GM21619 (cell line): ENCODE results near the gene ULK4.
"Not testable (repeated sequence)": the region's sequence is repeated elsewhere in the genome, so short reads cannot be mapped to it uniquely, and the experiment has no call there.

ENCODE experiments used
- ATAC-seq: cut with Tn5 transposase; IDR thresholded peaks from one replicate; pipeline ENCODE4 v1.9.1; 2021; ENCODE audit not compliant: unreplicated experiment

Gene ULK4

DNA sequence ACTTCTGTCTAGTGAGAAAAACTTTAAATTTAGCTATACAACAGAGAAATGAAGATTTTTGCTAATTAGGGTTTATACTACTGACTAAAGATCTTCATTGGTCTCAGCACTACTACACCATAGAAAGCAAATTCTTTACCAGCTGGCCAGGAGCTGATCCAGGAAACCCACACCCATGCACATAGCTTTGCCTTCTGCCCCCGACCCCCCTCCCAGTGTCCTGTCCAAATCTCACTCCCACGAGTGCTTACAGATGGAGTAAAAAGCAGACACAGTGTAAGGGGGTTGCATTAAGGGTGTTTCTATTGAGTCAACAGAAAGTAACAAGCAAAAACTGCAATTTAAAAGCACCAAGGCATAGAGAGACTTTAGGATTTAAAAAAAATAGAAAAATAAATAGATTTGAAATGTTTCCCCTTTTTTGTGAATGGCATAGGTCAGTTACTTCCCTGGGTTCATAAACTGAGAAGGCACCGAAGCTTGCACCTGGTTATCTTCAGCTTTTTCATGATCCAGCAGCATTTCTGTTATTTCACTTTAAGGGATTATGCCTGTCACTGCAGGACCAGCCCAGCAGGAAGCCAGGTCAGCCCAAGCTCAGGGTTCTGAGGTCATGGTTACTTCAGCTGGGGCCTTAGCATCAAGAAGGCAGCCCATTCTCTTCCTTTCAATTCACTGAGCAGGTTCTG lies 638.3 kb downstream of the ULK4 start:
- no peak for ATAC-seq

DNA sequence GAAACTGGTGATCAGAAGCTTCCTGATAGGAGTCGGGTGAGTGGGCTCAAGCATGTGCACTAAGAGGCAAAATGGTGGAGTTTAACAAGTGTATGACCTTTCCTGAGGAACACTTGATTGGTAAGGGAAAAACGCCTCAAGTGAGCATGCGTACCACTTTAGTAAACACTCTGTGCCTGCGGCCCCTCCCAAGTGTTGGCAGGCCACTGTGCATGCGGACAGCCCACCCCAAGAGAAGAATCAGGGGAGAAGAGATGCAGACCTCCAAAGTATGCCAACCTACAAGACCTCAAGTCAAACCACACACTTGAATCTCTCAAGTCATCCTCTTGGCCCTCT lies 640.3 kb downstream of the ULK4 start:
- ATAC-seq: no peak

GRCh38 chr3:41320953-41321641 lies 640.8 kb downstream of the ULK4 start:
- no peak for ATAC-seq

GRCh38 chr3:41318520-41318919 lies 643.4 kb downstream of the ULK4 start:
- ATAC-seq: no peak

DNA sequence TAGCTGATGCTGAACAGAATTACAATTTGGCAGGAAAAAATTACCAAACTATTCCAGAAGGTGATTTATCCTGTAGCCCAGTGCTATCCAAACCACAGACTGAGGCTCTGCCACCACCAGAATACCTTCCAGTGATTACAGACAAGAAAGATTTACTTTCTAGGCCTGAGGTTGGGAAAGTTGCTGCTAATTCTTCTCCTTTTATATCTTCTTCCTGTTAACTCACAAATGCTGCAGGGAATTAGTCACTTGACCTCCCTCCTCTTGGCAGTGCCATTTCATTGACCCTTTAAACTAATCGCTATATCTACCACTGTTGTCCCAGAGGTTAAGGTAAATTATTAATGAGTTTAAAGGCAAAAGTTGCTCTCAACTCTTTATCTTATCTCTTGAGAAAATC lies 644.2 kb downstream of the ULK4 start:
- ATAC-seq: no peak

GRCh38 chr3:41317298-41317697 lies 644.6 kb downstream of the ULK4 start:
- no peak for ATAC-seq

DNA sequence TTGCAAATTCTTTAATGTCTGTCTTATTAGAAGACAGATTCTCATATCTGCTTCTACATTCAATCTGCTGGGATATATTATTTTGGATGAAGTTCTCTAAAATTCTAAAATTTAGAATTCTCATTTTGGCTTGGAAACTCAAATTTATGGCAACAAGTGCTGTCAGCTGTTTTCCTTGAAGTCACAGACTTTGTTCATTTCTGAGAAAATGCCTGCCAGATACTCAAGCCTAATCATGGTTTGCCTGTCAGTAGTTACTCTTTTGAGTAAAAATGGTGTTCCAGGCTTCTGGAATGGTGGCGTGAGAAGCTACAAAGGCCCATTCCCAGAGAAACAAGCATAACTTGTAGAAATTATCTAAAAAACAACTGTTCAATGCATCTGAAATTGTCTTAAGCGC lies 646.8 kb downstream of the ULK4 start:
- no peak for ATAC-seq

DNA sequence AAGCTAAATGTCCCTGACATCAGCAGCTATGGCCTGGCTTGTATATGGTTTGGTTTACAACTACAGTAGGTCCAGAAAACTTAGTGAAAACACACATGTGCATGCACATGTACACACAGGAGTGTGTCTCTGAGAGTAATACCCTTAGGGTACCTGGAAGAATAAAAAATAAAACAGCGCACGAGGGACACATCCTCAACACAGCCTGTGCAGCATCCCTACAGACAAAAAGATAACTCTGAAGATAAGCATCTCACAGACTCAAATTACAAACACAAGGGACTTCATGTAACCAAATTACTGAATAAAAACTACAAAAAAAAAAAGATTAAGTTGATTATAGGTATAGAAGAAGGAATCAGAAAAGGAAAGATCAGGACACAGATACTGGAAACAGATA lies 653.8 kb downstream of the ULK4 start:
- ATAC-seq: no peak

DNA sequence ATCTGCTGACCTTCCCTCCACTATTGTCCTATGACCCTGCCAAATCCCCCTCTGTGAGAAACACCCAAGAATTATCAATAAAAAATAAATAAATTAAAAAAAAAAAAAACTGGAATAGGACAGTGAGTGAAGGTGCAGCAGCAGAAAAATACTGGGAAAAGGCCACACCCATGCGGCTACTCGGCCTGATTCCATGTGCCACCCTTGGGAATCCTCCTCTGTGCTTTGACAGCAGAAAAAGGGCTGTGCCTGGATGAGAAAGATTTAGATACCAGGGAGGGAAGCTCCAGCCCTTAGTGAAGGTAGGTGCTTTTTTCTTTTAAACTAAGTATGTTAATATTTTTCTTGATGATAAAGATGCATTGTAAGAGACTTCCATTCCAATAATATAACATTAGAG lies 654.8 kb downstream of the ULK4 start:
- no peak for ATAC-seq

DNA sequence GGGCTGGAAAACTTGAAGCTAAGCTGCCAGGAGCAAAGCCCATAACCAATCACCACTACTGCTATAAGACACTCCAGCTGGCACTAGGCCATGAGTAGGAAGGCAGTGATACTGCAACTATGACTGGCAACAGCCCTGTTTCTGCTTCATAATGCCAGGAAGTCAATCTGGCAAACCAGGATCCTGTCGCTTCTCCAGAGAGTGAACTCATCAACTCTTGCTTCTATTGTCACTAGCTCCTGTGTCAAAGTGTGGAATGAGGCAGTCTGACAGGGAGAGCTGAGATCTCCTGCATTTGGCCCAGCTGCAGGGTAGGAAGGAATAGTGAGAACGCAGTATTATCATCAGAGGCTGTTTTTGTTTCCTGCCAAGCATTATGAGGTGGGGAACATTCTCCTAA lies 657.3 kb downstream of the ULK4 start:
- no peak for ATAC-seq

DNA sequence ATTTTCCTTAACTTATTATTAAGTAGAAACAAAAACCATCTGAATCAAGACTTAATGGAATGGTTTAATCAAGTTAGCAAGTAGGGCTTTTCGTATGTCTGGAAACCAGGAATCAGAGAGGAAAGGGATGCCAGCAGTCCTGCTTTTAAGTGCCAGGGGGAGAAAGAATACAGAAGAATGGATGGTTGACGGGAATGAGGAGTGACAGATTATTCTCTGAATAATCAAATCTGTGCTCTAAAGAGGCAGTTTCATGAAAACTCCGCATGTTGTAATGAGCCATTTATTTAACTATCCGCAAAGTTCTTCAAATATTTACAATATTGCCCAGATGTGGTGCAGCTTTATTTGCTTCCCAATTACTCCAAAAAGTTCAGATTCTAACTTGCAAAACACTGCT lies 659.6 kb downstream of the ULK4 start:
- no peak for ATAC-seq

- ATAC-seq: no peak
Measured at GRCh38 chr3:41301548-41301947, 660.4 kb downstream of the ULK4 start.

DNA sequence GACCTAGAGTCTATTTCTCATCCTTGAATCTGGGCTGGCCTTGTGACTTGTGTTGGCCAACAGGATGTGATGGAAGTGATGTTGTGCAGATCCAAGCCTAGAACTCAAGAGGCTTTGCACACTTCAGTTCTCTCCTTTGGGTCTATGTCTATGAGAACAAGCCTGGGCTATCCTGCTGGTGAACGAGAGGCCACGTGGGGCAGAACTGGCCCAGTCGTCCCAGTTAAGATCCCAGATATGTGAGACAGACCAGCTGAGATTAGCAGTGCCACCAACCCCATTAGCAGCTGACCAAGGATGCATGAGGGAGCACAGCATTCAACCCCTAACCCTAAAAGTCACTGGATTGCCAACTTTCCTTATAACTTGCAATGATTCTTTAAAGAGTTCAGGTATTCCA lies 662.9 kb downstream of the ULK4 start:
- no peak for ATAC-seq

GRCh38 chr3:41297750-41298149 lies 664.2 kb downstream of the ULK4 start:
- ATAC-seq: no peak

DNA sequence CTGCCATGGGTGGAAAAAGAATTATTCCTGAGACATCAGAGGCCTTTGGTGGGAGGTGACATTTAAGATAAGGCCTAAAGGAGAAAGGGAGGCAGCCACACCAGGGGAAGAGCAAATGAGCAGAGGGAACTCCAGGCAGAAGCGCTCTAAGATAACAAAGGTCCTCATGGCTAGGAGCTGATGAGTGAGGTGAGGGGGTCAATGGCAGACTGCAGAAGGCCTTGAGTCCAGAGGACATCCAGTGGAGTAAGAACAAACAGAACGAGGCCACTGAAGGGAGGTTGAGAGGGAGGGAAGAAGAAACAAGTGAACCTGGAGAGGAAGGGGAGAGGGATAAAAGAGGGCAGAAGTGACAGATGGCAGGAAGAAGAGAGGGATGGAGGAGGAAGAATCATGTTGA lies 665.3 kb downstream of the ULK4 start:
- ATAC-seq: no peak

DNA sequence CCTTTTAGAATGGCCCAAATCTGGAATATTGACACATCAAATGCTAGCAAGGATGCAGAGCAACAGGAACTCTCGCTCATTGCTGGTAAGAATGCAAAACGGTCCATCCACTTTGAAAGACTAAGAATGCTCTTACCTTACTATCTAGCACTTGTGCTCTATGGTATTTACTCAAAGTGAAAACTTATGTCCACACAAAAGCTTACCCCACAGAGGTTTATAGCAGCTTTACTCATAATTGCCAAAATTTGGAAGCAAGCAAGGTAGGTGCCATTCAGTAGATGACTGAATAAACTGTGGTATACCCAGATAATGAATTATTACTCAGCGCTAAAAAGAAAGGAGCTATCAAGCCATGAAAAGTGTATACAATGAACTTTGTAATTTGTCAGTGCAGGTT lies 666.2 kb downstream of the ULK4 start:
- ATAC-seq: no peak

- ATAC-seq: no peak
Measured at GRCh38 chr3:41293169-41293681, 668.7 kb downstream of the ULK4 start.

GRCh38 chr3:41290736-41291135 lies 671.2 kb downstream of the ULK4 start:
- ATAC-seq: no peak

GRCh38 chr3:41290306-41290705 lies 671.6 kb downstream of the ULK4 start:
- no peak for ATAC-seq

DNA sequence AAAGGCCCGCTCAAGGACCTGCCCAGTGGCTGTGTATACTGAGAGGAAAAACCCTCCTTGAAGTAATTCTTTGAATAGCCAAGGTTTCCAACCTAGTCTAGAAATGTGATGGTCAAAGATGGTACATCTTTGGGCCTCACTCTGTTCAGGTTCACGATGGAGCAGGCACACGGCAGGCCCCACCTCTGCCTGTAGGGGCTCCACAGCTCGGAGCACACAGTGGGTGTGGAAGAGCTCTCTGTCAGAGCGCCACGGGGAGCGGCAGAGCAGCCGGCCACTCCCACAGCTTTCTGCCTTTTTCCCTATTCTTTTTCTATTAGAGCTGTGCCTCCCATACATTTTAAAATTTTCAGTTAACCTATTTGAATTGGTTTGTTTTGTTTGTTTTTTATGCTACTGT lies 673.1 kb downstream of the ULK4 start:
- ATAC-seq: no peak

GRCh38 chr3:41286305-41286704 lies 675.6 kb downstream of the ULK4 start:
- ATAC-seq: no peak

- ATAC-seq: not testable (repeated sequence)
Measured at GRCh38 chr3:41284934-41285333, 677.0 kb downstream of the ULK4 start.
